ENCODE measurements around the gene NKAPL. TPM values are rescaled to one million over a fixed set of nuclear protein-coding genes. Genes with fewer than 3 reads are reported as not detected.

NKAPL gene
- total and polyA plus RNA-seq, 2 of the 8 experiments (the other 6 are each of a cell fraction or from before 2014, with no cell fraction given), result 0.08 TPM; not detected in 1

DNA sequence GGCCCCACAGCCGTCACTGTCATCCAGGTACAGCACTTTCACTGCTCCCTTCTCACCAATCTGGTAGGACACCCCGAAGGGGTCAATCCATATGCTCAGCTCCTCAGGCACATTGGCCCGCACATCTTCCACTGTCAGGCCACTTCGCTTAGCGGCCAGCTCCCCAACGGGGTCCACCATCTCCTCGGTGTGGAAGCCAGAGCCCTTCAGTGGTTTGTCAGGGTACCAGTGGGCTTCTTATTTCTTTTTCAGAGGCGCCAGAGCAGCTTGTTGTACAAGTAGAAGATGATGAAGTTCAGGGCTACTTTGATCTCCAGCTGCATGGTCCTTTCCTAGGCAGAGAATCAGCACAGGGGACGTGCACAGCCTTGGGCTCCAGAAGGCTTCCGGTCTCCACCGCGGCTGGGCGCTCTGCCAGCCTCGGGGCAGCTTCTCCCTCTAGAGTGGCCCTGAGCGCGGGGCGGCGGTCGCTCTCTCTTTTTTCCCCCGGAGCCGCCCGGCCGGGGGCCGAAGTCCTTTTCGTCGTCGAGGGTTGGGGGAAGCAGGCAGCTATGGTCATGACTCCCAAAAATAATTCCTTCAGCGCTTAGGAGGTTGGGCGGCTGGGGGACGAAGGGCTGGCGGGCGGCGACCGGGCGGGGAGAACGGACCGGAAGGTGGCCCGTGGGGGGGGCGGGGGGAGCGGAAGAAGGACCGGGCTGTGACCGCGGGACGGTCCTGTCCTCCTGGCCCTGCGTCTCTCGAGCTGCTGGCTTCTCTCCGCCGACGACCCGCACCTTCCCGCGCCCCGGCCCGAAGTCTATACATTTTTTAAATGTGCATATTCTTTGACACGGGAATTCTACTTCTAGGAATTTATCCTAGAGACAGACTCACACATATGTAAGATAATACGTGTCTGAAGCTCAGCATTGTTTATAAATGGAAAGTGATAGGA lies 40.5 kb upstream of the NKAPL start:
- H3K27me3 ChIP-seq (replicated peaks in 1 of 4; ENCODE audit: control insufficient read depth in 3 of 4, extremely low read depth in 1 of 4, insufficient read depth in 3 of 4, low read length in 3 of 4), result peaks cover 6 to 37% (median 25%) of the 10 kb centered on the region in 4 experiments
- H4K5ac ChIP-seq (ENCODE audit: insufficient read length, low read depth, low read length), result peak overlapping the region; percentile 57
- no peak for FAIRE-seq
- no peak overlapping the region for H3K56ac ChIP-seq (replicated peaks; ENCODE audit: insufficient read length, low read depth, low read length)
- peak overlapping the region; percentile 28; the same call in 1 of the 2 replicates for H2AFZ ChIP-seq (ENCODE audit: low read length)
- no peak overlapping the region for H3K4ac ChIP-seq (replicated peaks; ENCODE audit: insufficient read length, low read depth, low read length)
- H3K23ac ChIP-seq (ENCODE audit: insufficient read length), result no peak overlapping the region
- H3K4me2 ChIP-seq (ENCODE audit: insufficient read depth in 1 of 2, low read depth in 2 of 2, low read length in 2 of 2), result peak overlapping the region; percentile 78 to 89
- H3K14ac ChIP-seq (ENCODE audit: insufficient read length), result no peak overlapping the region
- no peaks in the 10 kb centered on the region; the same call in 1 of the 2 replicates for H3K23me2 ChIP-seq (ENCODE audit: low read depth, low read length)
- no peak overlapping the region for H2AK5ac ChIP-seq (ENCODE audit: low read depth, low read length)
- H2BK15ac ChIP-seq (ENCODE audit: low read length), result no peak overlapping the region
- no peak overlapping the region for H4K91ac ChIP-seq (replicated peaks; ENCODE audit: insufficient read length, low read length)
- CTCF ChIA-PET (ENCODE audit: partially characterized antibody), result interaction anchor here (1.3 to 2.1 kb wide), 4 partner anchors 10 to 137 kb away, joined by 3 to 8 read pairs (median 4); no protein-coding TSS in a partner anchor
- no peak overlapping the region for H3K27ac ChIP-seq (ENCODE audit: low read depth, low read length)
- no peaks in the 10 kb centered on the region for H3K36me3 ChIP-seq (ENCODE audit: control insufficient read depth in 2 of 4, insufficient read depth in 4 of 4, low read length in 3 of 4)
- POLR2A ChIA-PET (ENCODE audit: partially characterized antibody), result interaction anchor here (0.6 to 2.6 kb wide), 8 partner anchors 9 to 615 kb away, joined by 3 to 7 read pairs (median 4); partner anchors contain the start of genes ZKSCAN8, ZSCAN16 and ZSCAN31
- no peak overlapping the region for H2BK12ac ChIP-seq (ENCODE audit: low read depth, low read length)
- no peak overlapping the region for H2BK5ac ChIP-seq (ENCODE audit: low read depth, low read length)
- H4K8ac ChIP-seq (ENCODE audit: extremely low read depth, insufficient read depth, low read length), result peak overlapping the region; percentile 84; the same call in 1 of the 2 replicates
- peak overlapping the region; percentile 46 to 78 (median 53) for H3K4me3 ChIP-seq (ENCODE audit: extremely low read depth in 1 of 4, insufficient read depth in 2 of 4, low read depth in 3 of 4, low read length in 4 of 4)
- H3K79me2 ChIP-seq (ENCODE audit: control insufficient read depth in 1 of 2, insufficient read depth in 2 of 2, low read length in 2 of 2), result no peaks in the 10 kb centered on the region
- H3K4me1 ChIP-seq (replicated peaks in 1 of 4; ENCODE audit: control insufficient read depth in 3 of 4, insufficient read depth in 4 of 4, low read length in 3 of 4), result peaks cover 0 to 4% (median 0%) of the 10 kb centered on the region in 4 experiments; a peak in 3 of 7 replicates
- H2BK20ac ChIP-seq (ENCODE audit: low read length), result no peak overlapping the region
- H4K20me1 ChIP-seq (replicated peaks in 1 of 2; ENCODE audit: control insufficient read depth in 1 of 2, insufficient read depth in 2 of 2, low read length in 2 of 2), result no peaks in the 10 kb centered on the region
- H3K18ac ChIP-seq (ENCODE audit: extremely low read depth, low read length), result no peak overlapping the region; the same call in 1 of the 2 replicates
- peak in 1 of 2 experiments; percentile 72 for DNase-seq (ENCODE audit: low read depth in 1 of 2, low spot score in 2 of 2)
- no peak overlapping the region for H2BK120ac ChIP-seq (replicated peaks; ENCODE audit: low read depth, low read length)
- H3K9me3 ChIP-seq (ENCODE audit: insufficient read depth in 2 of 2, low read depth in 1 of 2, low read length in 1 of 2), result no peaks in the 10 kb centered on the region
- 21% methylated on average over 30 of the region's 56 CpGs; no CpG with 5 or more reads in 1 of the 2 experiments for WGBS, 2 experiments (ENCODE audit: extremely low coverage in 1 of 2, insufficient coverage in 1 of 2, insufficient read length in 1 of 2, insufficient replicate concordance in 2 of 2, low coverage in 1 of 2, low lambda C conversion rate in 2 of 2, missing lambda C conversion rate in 1 of 2)
- no peak overlapping the region; a peak in 1 of 7 replicates for H3K9ac ChIP-seq (replicated peaks in 1 of 4; ENCODE audit: extremely low read depth in 1 of 4, low read depth in 3 of 4, low read length in 3 of 4)
- no peaks in the 10 kb centered on the region; the same call in 1 of the 2 replicates for H3K79me1 ChIP-seq (ENCODE audit: low read depth, low read length)

Data from H1 (cell line).